CD4-positive, alpha-beta T cell treated with Interleukin-17A for 4 hours (primary cell): ENCODE measurements around the gene LZTR1.
A peak's percentile ranks its signal among the peaks of the same experiment; 100 is the strongest.
"Not testable (repeated sequence)": the region's sequence is repeated elsewhere in the genome, so short reads cannot be mapped to it uniquely, and the experiment has no call there.

ENCODE experiments used
- DNase-seq: peaks from one replicate; pipeline ENCODE4 v3.0.0-alpha.2; 2020; ENCODE audit warnings: mixed read lengths

Gene LZTR1

DNA sequence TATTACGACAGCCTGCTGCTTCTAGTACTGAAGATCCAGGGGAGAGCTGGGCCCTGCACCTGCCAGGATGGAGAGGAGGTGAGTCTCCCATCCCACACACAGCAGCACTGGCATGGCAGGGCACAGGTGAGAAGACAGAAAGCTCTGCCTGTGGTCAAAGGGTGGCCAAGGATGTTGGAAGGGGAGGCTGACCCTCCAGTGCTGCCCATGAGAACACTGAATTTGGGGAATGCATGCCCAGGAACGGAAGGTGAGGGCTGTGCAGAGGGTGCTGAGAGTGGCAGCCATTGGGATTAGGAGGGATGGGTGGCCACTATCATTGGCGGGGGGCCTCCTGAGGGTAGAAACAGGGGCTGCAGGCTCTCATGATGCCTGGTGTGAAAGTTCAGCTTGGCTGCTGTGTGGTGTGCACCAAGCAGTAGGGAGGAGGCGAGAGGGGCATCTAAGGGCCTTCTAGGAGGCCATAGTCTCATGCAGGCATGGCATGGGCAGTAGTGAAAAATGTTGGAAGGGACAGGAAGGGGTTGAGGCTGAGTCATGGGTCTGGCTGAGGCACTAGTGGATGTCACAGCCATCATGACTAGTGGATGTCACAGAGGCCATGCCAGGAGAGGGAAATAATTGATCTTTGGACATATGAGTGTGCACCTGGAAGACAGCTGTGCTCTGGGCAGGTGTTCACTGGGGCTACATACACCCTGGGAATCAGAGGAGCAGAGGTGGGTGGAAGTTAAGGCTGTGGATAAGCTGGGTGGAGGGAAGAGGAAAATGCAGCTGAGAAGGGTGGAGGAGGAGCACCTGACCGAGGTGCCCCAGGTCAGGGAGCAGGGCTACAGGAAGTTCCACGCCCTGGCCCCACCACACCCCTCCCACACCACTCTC, 61.1 kb downstream of the LZTR1 start:
- DNase-seq: no peak

- DNase-seq: no peak
These were observed 61.9 kb downstream of the LZTR1 start for GRCh38 chr22:21043860-21044535.

- no peak for DNase-seq
These were observed 63.0 kb downstream of the LZTR1 start for GRCh38 chr22:21044931-21045584.

- DNase-seq: peak; percentile 74
These were observed 63.6 kb downstream of the LZTR1 start, which contains the start of gene LRRC74B for GRCh38 chr22:21045585-21046294. Gene LRRC74B, plus strand, starts transcription at chr22:21045946. Its CDS starts 41 bp downstream, at chr22:21045987.

GRCh38 chr22:21047035-21047661, 65.1 kb downstream of the LZTR1 start:
- DNase-seq: no peak

GRCh38 chr22:21047730-21048129, 65.6 kb downstream of the LZTR1 start:
- DNase-seq: no peak

- not testable (repeated sequence) for DNase-seq
These were observed 66.4 kb downstream of the LZTR1 start for GRCh38 chr22:21048448-21048847.
